HG02852 (cell line): Measurements from ENCODE around the gene GPR137.

Experiments
- ATAC-seq: cut with Tn5 transposase; IDR thresholded peaks from one replicate; pipeline ENCODE4 v1.9.1; 2021; ENCODE audit warnings: mild to moderate bottlenecking, moderate library complexity; ENCODE audit not compliant: unreplicated experiment

Gene GPR137

DNA sequence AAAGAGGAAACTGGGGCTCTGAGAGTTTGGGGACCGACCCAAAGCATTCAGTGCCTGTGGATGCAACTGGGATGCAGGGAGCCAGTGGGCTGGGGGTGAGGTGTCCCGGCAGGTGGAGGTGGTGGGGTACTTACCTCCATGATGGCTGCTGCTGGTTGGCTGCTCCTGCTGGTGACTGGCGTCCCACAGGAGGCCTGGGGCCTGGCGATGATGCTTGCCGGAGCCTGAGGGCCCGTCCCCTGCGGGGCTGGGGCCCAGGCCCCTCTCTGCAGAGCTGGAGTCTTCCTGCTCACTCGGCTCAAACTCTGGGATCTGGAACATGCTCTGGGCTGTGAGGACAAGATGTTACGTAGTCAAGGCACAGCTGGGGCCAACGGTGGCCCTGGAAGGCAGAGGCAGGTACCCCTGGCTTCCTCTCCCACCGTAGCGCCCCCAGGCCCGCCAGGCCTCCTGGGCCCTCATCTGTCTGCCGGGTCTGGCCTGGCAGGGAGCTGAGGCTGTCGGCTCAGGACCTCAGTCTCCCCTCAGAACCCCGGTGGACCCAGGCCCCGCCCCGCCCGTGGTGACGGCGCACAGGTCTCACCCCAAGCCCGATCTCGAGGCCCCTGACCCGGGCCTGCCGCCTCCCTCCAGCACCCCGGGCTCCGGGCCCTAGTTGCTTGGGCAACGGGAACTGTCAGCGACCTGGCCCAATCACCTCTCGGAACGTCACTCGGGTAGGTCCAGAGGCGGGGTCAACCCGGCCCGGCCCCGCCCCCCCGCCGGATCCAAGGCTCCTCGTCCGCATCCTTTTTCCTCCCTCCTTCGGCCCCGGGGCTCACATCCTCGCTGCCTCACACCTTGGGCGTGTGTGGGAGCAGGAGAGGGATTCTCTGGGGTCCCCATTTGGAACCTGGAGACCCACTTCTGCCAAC lies 1.3 kb upstream of the GPR137 start, which contains the start of gene BAD:
BAD (minus strand) TSS at position 618 of the 914 bp plus-strand sequence; CDS start at position 321, 297 bp downstream.
- ATAC-seq, result peak; percentile 77

DNA sequence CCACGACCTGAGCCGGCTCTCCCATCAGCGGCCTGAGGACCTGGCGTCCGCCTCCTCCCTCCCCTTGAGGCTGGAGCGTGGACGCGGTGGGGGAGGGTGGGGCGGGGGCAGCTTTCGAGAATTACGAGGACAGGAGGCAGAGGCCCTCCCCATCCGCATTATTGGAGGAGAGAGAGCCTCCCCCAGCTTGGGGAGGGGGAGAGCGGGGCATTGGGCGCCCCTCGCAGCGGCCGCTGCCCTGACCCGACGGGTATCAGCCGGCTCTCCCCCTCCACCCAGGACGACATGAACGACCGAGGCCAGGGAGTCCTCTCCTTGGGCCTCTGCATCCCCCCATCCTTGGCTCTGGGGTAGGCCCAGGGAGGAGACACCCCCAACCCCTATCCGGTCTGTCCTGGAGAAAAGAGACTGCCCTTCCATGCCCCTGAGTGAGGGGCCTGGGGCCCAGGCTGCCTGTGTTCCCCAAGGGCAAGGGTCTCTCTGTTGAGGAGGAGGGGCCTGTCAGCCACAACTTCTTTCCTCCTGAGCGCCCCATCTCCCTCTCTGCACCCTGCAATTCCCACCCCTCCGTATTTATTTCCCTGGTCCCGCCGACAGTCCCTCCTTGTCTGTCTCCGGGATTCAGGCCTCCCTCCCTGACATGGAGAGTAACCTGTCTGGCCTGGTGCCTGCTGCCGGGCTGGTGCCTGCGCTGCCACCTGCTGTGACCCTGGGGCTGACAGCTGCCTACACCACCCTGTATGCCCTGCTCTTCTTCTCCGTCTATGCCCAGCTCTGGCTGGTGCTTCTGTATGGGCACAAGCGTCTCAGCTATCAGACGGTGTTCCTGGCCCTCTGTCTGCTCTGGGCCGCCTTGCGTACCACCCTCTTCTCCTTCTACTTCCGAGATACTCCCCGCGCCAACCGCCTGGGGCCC lies 495 bp downstream of the GPR137 start:
- ATAC-seq, result no peak

DNA sequence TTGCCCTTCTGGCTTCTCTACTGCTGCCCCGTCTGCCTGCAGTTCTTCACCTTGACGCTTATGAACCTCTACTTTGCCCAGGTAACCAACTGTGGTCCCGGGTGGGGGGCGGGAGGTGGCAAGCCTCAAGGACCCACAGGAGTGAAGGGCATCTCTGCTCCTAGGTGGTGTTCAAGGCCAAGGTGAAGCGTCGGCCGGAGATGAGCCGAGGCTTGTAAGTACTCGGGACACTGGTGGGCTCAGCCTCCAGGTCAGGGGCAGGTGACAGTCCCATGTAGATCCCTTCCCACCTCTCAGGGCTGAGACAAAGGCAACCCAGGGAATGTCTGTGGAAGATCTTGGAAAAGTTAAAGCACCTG lies 1.1 kb downstream of the GPR137 start:
- ATAC-seq, result no peak

DNA sequence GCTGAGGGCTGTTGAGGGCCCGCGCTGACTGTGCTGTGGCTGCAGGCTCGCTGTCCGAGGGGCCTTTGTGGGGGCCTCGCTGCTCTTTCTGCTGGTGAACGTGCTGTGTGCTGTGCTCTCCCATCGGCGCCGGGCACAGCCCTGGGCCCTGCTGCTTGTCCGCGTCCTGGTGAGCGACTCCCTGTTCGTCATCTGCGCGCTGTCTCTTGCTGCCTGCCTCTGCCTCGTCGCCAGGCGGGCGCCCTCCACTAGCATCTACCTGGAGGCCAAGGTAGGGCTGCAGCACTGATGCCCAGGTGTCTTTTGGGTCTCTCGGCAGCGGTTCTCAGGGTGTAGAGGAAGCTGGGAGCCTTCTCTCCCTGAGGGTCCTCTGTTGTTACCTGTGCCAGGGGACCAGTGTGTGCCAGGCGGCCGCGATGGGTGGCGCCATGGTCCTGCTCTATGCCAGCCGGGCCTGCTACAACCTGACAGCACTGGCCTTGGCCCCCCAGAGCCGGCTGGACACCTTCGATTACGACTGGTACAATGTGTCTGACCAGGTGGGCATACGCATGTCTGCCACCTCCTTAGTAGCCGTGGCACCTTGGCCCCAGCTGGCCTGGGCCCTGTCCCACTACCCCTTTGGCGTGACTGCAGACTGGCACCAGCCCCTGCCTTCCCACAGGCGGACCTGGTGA lies 2.2 kb downstream of the GPR137 start:
- ATAC-seq, result no peak

DNA sequence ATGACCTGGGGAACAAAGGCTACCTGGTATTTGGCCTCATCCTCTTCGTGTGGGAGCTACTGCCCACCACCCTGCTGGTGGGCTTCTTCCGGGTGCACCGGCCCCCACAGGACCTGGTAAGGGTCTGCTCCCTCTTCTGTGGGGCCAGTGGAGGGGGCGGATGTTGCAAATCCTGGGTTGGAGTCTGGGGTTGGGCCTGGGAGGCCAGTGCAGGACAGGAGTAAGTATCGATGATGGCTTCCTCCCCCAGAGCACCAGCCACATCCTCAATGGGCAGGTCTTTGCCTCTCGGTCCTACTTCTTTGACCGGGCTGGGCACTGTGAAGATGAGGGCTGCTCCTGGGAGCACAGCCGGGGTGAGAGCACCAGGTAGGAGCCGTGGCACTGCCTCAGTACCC lies 2.7 kb downstream of the GPR137 start:
- no peak for ATAC-seq

DNA sequence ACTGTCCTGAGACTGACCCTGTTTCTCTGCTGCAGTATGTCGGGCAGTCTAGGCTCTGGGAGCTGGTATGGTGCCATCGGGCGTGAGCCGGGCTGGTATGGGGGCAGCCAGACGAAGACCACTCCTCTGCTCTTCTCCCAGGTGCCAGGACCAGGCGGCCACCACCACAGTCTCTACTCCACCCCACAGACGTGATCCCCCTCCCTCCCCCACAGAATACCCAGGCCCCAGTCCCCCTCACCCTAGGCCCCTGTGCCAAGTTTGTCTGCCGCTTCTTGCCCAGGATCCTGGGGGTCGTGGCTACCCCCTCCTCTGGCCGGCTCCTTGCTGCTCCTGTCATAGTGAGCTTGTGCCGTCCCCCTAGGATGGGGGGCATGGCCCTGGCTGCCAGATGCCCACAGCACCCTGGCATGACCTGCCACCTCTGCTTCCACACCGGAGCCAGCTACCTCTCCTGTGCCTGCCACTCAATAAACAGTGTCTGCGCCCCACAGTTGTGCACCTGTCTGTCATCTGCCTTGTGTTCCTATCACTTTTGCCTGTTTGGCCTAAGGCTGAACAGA lies 3.4 kb downstream of the GPR137 start:
- no peak for ATAC-seq

DNA sequence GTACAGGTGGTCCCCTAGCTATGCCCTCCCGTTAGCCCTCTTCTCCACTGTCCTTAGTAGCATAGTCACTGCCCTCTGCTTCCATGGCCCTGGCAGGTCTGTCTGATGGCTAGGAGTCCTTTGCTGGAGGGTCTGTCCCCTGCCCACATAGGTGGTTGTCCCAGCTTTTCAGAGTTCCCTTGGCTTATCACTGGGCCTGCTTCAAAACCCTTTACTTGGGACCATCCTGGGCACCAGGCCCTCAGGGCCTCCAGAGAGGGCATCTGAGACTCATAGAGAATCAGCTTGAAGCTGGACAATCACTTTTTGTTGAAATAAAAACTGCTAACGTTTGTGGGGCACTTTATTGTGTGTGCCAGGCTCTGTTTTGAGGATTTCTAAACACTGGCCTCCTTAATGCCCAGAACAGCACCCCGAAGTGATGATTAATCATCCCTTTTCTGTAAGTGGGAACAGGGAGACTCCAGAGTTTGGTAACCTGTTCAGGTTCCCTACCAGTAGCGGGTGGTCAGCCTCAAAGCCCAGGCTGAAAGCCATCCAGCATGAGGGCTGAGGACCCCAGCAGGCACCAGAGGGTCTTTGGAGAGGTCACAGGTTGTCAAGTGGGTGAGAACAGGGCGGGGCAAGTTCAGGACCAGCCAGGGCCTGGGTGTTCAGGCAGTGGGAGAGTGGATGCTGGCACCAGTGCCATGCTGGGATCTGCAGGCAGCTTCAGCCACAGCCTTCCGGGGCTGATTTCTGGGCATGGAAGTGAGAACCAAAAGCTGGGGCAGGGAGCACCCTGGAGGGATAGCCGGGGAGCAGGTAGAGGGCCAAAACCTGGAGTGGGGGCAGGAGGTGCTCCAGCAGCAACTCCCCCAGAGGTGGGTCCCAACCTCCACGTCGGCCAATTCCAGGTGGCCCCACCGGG lies 5.0 kb downstream of the GPR137 start:
- no peak for ATAC-seq

DNA sequence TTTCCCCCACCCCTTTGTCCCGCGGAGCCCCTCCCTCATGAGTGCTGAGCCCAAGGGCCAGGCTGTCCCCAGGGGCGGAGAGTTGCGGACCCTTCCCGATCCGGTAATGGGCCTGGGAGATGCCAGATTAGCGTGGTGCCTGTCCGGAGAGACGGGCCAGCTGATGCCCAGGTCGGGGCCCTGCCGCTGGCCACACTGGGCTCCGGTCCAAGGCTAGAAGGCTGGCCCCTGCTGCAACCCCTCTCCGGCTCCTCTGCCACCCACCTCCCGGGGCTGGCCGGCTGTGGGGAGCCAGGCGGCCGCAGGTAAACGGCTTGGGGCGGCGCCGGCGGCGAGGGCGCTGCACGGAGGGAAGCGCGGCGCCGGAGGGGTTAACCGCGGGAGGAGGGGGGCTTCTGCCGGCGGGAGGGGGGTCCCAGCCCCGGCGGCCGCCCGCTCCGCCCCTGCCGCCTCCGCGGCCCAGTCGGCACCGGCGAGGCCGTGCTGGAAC lies 5.7 kb downstream of the GPR137 start, which contains the start of gene KCNK4:
KCNK4 (plus strand) TSS at position 41 of the 490 bp plus-strand sequence. CDS start 1,717 bp downstream, outside the sequence.
- no peak for ATAC-seq

DNA sequence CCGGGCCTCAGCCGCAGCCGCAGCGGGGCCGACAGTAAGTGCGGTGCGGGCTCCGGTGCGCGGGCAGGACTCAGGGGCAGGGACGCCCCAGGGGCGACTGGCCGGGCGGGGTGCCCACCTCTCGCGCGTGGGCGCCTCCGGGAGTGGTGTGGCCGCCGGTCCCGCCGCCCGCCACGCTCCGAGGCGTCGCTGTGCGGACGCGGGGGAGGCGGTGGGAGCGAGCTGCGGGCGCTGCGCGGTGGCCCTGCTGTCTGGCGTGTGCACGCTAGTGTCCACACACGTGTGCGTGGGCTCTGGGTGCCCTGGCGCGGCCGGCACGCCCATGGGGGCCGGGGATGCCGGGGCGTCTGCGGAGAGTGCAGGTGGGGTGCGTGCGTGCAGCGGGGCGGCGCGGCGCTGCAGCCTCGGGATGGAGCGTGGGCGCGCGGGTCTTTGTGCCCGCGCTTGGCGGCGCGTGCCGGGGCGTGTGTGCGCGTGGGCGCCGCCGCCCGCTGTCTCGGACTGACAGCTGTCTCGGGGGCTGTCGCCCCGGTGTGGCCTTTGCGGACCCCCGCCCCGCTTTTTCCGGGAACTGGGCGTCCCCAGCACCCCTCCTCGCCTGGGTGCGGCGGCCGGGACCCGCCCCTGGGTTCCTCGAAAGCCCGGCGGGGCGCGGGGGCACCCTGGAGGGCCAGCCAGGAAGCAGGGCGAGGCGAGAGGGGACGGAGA lies 6.3 kb downstream of the GPR137 start:
- ATAC-seq, result no peak

DNA sequence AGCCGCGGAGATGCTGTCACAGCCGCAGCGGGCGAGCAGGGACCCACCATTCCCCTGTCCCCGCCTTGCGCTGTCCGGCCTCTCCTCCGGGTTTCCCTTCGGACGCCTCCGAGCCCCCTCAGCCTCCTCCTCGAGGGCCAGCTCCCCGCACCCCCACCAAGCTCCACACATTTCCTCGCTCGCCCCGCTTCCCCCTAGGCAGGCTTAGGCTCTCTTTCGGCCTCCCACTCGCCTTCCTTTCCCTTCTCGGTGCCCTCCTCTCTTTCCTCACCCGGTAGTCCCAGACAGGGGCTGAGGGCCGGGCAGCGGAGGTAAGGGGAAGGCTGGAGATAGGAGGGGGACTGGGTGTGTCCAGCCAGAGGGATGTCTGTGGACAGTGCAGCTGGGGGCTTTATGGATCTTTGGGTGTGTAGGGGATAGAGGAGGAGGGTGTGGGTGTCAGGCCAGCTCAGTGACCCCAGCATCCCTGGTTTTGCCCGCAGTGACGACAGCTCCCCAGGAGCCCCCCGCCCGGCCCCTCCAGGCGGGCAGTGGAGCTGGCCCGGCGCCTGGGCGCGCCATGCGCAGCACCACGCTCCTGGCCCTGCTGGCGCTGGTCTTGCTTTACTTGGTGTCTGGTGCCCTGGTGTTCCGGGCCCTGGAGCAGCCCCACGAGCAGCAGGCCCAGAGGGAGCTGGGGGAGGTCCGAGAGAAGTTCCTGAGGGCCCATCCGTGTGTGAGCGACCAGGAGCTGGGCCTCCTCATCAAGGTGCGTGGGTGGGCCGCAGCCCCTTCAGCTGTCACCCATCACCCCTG lies 7.0 kb downstream of the GPR137 start:
- ATAC-seq, result no peak

DNA sequence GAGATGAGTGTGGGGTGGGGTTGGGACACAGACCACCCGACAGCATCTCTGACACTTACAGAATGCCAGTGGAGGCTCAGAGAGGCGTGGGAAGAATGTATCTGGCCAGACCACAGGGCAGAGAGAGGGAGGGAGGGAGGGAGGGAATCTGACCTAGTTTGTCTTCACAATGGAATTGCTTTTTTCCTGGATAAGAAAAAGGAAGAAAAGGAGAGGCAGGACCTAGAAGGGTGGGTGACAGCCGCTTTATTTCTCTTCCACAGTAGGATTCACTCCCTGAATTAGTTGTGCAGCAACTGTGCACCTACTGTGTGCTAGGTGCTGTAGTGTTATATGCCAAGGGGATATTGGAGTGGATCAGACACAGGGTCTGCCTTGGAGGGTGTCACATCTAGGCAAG lies 9.1 kb downstream of the GPR137 start:
- ATAC-seq, result no peak

DNA sequence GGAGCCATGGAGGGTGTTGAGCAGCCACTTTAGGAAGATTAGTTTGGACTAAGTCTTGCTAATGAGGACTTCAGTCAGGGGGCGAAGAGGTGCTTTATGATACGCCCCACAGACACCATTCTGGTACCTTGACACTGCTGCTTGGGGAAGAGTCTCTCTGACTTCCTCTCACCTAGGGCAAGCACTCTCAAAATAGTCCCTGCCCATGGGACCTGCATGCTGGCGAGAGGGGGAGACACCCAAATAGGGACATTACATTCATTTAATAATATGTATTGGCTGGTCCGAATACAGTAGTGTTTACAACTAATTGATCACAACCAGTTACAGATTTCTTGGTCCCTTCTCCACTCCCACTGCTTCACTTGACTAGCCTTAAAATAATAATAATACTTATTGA lies 10.1 kb downstream of the GPR137 start:
- ATAC-seq, result no peak

DNA sequence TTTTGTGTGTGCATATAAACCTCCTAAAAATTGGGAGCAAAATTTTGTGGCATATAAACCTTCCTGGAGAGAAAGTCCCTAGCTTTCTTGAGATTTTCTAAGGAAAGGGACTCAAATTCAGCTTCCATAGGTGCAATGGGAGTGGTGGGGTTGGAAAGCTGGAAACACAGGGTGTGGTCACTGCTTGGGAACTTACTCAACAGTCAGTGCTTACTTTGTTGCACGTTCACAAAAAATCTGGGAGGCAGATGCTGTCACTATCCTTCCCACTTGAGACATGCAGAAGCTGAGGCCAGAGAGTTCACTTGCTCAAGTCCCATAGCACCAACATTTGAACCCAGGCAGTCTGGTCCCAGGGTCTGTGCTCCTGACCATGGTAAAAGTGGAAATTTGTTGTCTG lies 10.6 kb downstream of the GPR137 start:
- ATAC-seq, result no peak

DNA sequence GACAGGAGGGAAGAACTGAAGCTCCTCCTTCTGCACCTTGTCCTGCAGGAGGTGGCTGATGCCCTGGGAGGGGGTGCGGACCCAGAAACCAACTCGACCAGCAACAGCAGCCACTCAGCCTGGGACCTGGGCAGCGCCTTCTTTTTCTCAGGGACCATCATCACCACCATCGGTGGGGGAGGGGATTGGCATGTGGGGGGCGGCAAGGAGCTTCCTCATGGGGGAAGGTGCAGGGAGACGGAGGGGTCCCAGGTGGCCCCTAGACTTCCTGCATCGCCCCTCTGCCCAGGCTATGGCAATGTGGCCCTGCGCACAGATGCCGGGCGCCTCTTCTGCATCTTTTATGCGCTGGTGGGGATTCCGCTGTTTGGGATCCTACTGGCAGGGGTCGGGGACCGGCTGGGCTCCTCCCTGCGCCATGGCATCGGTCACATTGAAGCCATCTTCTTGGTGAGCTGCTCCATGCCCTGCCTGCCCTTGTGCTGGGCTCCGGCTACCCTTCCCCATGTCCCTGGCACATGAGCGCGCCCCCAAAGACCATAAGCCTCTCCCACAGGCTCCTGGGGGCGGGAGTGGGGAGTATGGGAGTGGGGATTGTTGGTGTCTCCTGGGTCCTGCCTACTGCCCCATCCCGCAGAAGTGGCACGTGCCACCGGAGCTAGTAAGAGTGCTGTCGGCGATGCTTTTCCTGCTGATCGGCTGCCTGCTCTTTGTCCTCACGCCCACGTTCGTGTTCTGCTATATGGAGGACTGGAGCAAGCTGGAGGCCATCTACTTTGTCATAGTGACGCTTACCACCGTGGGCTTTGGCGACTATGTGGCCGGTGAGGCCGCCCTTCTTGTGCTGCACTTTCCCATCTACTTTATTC lies 11.4 kb downstream of the GPR137 start:
- ATAC-seq, result no peak

DNA sequence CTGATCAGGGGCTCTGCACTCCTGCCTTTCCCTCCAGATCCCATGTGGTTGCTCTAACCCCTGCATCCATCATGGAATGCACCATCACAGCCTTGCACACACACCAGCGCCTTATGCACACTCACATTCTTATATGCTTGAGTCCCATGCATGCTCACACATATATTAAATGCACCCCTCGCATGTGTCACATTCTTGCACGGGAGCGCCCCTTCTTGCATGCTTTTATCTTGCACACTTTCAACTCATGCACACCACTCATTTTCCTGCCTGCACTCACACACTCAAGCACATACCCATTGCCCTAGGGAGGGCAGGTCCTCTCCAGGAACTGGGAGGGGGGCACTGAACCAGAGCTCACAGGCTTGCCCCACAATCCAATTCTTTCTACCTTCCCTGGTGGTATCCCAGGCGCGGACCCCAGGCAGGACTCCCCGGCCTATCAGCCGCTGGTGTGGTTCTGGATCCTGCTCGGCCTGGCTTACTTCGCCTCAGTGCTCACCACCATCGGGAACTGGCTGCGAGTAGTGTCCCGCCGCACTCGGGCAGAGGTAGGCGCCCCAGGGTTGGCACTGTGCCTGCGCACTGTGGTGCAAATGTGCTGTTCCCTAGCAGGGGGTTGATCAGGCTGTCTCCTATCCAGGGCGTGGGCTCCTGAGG lies 12.2 kb downstream of the GPR137 start:
- ATAC-seq, result no peak

DNA sequence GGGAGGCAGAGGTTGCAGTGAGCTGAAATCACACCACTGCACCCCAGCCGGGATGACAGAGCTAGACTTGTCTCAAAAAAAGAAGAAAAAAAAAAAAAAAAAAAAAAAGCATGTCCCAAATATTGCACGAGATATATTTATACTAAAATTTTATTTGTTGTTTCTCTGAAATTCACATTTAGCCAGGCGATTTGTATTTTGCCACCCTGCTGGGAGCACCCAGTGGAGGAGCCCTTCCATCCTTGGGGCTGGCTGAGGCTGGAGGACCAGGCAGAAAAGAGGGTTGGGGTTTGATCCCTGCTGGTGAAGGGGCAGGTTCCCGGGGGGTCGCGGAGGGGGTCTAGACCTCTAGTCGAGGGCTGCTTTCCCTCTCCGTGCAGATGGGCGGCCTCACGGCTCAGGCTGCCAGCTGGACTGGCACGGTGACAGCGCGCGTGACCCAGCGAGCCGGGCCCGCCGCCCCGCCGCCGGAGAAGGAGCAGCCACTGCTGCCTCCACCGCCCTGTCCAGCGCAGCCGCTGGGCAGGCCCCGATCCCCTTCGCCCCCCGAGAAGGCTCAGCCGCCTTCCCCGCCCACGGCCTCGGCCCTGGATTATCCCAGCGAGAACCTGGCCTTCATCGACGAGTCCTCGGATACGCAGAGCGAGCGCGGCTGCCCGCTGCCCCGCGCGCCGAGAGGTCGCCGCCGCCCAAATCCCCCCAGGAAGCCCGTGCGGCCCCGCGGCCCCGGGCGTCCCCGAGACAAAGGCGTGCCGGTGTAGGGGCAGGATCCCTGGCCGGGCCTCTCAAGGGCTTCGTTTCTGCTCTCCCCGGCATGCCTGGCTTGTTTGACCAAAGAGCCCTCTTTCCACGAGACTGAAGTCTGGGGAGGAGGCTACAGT lies 13.6 kb downstream of the GPR137 start:
- ATAC-seq, result no peak
